HCT116 (cell line): ENCODE results near the gene PRPSAP1. TPM values are rescaled to one million over a fixed set of nuclear protein-coding genes. Genes with fewer than 3 reads are reported as not detected.
A peak's percentile ranks its signal among the peaks of the same experiment; 100 is the strongest.

ENCODE experiments used
- ATAC-seq: fragments of 200-7000 bp; cut with Tn5 transposase; 2 replicates; pipeline ENCODE4 v1.9.1; 2020; ENCODE audit warnings: mild to moderate bottlenecking, moderate library complexity
- BruUV-seq: library from RNA; stranded (reverse); fragments of 400-500 nt; replicated peaks from 2 replicates; lab custom pipeline; 2021; lab: Mats Ljungman, UMichigan
- CTCF ChIA-PET: fragments of 300-600 bp; sonication (Branson Sonifier 250); formaldehyde crosslinking; loops from one replicate; lab custom pipeline; 2021; ENCODE audit warnings: antibody characterized with exemption; lab: Charles Lee
- POLR2A ChIA-PET: fragments of 300-600, 350-600 bp; sonication (Branson Sonifier 250); formaldehyde crosslinking; loops from one replicate; lab custom pipeline; 2021; ENCODE audit warnings: antibody characterized with exemption; lab: Charles Lee
- RAD21 ChIA-PET, 2 experiments: fragments of 300-600 bp; sonication (Branson Sonifier 250); formaldehyde crosslinking; loops; one replicate each; lab custom pipeline; 2023; ENCODE audit warnings: low total read pairs in 2 of 2; ENCODE audit not compliant: uncharacterized antibody in 2 of 2, unreplicated experiment in 2 of 2, low non-redundant PET in 1 of 2; lab: Charles Lee
- DNase-seq: peaks from one replicate; pipeline ENCODE4 v3.0.0-alpha.2; 2010; ENCODE audit warnings: low read depth, low spot score
- H2AFZ ChIP-seq: fragments of 200-600 bp; shearing (Covaris generic), sonication (generic); 2 replicates; pipeline ENCODE4 v1.6.1; 2017; ENCODE audit warnings: low read depth, mixed run types, mixed read lengths, antibody characterized with exemption, low read length; ENCODE audit not compliant: poor library complexity, severe bottlenecking
- H3K27ac ChIP-seq: 2 replicates; pipeline ENCODE4 v1.5.1; 2012; ENCODE audit warnings: low read depth, low read length
- H3K27me3 ChIP-seq: fragments of 200-600 bp; sonication (generic); 2 replicates; pipeline ENCODE4 v1.6.1; 2016; ENCODE audit warnings: mixed run types, low read length, mixed read lengths; ENCODE audit not compliant: insufficient read depth
- H3K36me3 ChIP-seq, 2 experiments: fragments of 200-500 bp in 1 of 2; fragments of 200-600 bp in 1 of 2; sonication (Bioruptor generic) in 1 of 2; sonication (generic) in 1 of 2; 2 replicates each; pipeline versions ENCODE4 v1.5.1 to v1.6.1; 2014 to 2016; ENCODE audit warnings: low read length in 2 of 2, inconsistent platforms in 1 of 2, mixed read lengths in 1 of 2, mixed run types in 1 of 2; ENCODE audit not compliant: insufficient read depth in 2 of 2, control insufficient read depth in 1 of 2
- H3K4me1 ChIP-seq, 2 experiments: fragments of 200-600 bp in 1 of 2; sonication (generic) in 1 of 2; 2 replicates each; pipeline versions ENCODE4 v1.5.1 to v1.6.1; 2012 to 2017; ENCODE audit warnings: low read length in 2 of 2, inconsistent platforms in 1 of 2, mild to moderate bottlenecking in 1 of 2, mixed read lengths in 1 of 2, mixed run types in 1 of 2, moderate library complexity in 1 of 2; ENCODE audit not compliant: insufficient read depth in 2 of 2, control insufficient read depth in 1 of 2
- H3K4me2 ChIP-seq: fragments of 200-600 bp; sonication (generic); 2 replicates; pipeline ENCODE4 v1.6.1; 2017; ENCODE audit warnings: mixed run types, low read length, mixed read lengths
- H3K4me3 ChIP-seq, 2 experiments: fragments of 200-600 bp in 1 of 2; sonication (generic) in 1 of 2; replicated peaks in 1 of 2; 2 replicates each; pipeline ENCODE4 v1.5.1; 2011 to 2016; ENCODE audit warnings: low read length in 2 of 2, control low read depth in 1 of 2, low read depth in 1 of 2, mild to moderate bottlenecking in 1 of 2, mixed read lengths in 1 of 2, mixed run types in 1 of 2
- H3K79me2 ChIP-seq: fragments of 200-600 bp; sonication (generic); 2 replicates; pipeline ENCODE4 v1.6.1; 2017; ENCODE audit warnings: mild to moderate bottlenecking, mixed run types, low read length, moderate library complexity, mixed read lengths; ENCODE audit not compliant: insufficient read depth
- H3K9ac ChIP-seq: fragments of 200-600 bp; sonication (generic); 2 replicates; pipeline ENCODE4 v1.6.1; 2016; ENCODE audit warnings: low read length, mixed read lengths
- H3K9me2 ChIP-seq: fragments of 200-600 bp; sonication (generic), shearing (Covaris generic); 2 replicates; pipeline ENCODE4 v1.6.1; 2017; ENCODE audit warnings: mixed run types, mild to moderate bottlenecking, moderate library complexity; ENCODE audit not compliant: insufficient read depth
- H3K9me3 ChIP-seq, 2 experiments: fragments of 200-500 bp in 1 of 2; fragments of 200-600 bp in 1 of 2; sonication (Bioruptor generic) in 1 of 2; sonication (generic) in 1 of 2; 2 replicates each; pipeline ENCODE4 v1.6.1; 2014 to 2017; ENCODE audit warnings: low read length in 2 of 2, mixed read lengths in 2 of 2, inconsistent platforms in 1 of 2, low read depth in 1 of 2, mild to moderate bottlenecking in 1 of 2, mixed run types in 1 of 2, moderate library complexity in 1 of 2; ENCODE audit not compliant: control insufficient read depth in 1 of 2, insufficient read depth in 1 of 2
- H4K20me1 ChIP-seq: fragments of 200-600 bp; sonication (generic), shearing (Covaris generic); 2 replicates; pipeline ENCODE4 v1.6.1; 2017; ENCODE audit warnings: mixed run types, mild to moderate bottlenecking, moderate library complexity; ENCODE audit not compliant: insufficient read depth
- ELF1 ChIP-seq: IDR thresholded peaks from 2 replicates; pipeline ENCODE4 v1.6.1; 2012; ENCODE audit warnings: low read depth, borderline replicate concordance
- EZH2 ChIP-seq: fragments of 200-600 bp; sonication (generic); IDR thresholded peaks from 2 replicates; pipeline ENCODE4 v1.6.1; 2017; ENCODE audit warnings: antibody characterized with exemption, mixed run types
- JUND ChIP-seq: IDR thresholded peaks from 2 replicates; pipeline ENCODE4 v1.6.1; 2012
- MAX ChIP-seq: IDR thresholded peaks from 2 replicates; pipeline ENCODE4 v1.6.1; 2012
- POLR2AphosphoS5 ChIP-seq: IDR thresholded peaks from 2 replicates; pipeline ENCODE4 v1.6.1; 2011; ENCODE audit warnings: mild to moderate bottlenecking, low read depth, low read length, moderate library complexity
- REST ChIP-seq: IDR thresholded peaks from 2 replicates; pipeline ENCODE4 v1.6.1; 2012; ENCODE audit warnings: low read depth
- TCF7L2 ChIP-seq: IDR thresholded peaks from 2 replicates; pipeline ENCODE4 v1.7.0; 2011; ENCODE audit warnings: borderline replicate concordance, inconsistent platforms; ENCODE audit not compliant: insufficient read depth, insufficient read length; ENCODE audit errors: extremely low read depth
- YY1 ChIP-seq: IDR thresholded peaks from 2 replicates; pipeline ENCODE4 v1.6.1; 2011; ENCODE audit warnings: low read length, low read depth, moderate library complexity, mild to moderate bottlenecking; ENCODE audit not compliant: insufficient replicate concordance; ENCODE audit errors: extremely low read depth
- ZBTB33 ChIP-seq: IDR thresholded peaks from 2 replicates; pipeline ENCODE4 v1.6.1; 2011; ENCODE audit warnings: mild to moderate bottlenecking, low read length, moderate library complexity; ENCODE audit not compliant: insufficient replicate concordance; ENCODE audit errors: extremely low read depth
- ZFX ChIP-seq: fragments of 450-650 bp; IDR thresholded peaks from 2 replicates; pipeline ENCODE4 v1.6.1; 2017
- intact Hi-C: fragments of 100-400 bp; cut with micrococcal nuclease; formaldehyde crosslinking; loops from 2 replicates; pipeline ENCODE4 v1.10.0; 2022
- total RNA-seq: library from RNA; stranded (reverse); gene quantifications from one replicate; pipeline ENCODE4 v1.2.1, GENCODE V29; 2021; ENCODE audit not compliant: unreplicated experiment
- TF ChIP-seq, protein P1 (sequence below): IDR thresholded peaks from 2 replicates; pipeline ENCODE4 v1.6.1; 2012

The PRPSAP1 gene
- total RNA-seq, 1 experiment from 2014 or later, result 81.4 TPM

DNA sequence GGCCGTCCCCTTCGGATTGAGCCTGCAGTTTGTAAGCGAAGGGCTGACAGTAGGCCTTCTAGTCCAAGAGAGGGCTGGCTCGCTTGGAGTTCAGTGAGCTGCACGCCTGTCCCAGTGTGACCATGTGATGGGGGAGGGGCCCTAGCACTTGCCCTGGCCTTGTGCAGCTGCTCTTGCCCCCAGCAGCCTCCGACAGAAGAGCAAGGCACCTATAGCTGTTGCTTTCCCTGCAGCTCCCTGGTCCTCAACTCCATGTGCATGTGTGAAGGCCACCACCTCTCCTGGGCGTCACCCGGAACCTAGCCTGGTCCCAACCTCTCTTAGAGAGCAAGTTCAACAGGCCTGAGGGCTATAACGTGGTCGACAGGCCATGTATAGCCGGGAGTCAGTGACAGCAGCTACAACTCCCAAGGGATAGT, 36.3 kb upstream of the PRPSAP1 start:
- no peak for DNase-seq
- ChIA-PET POLR2A (no interaction called here), RAD21 (no interaction called here), CTCF (interaction anchor here (1.2 to 1.4 kb wide), 3 partner anchors 8 to 22 kb away, joined by 3 to 10 read pairs (median 4); no protein-coding TSS in a partner anchor)
- no peak overlapping the region for H3K9ac ChIP-seq
- H3K4me3 ChIP-seq, result no peak overlapping the region
- no peaks in the 10 kb centered on the region for H3K9me2 ChIP-seq
- no peaks in the 10 kb centered on the region for H3K9me3 ChIP-seq
- no peak overlapping the region for H3K27ac ChIP-seq
- H4K20me1 ChIP-seq, result no peaks in the 10 kb centered on the region
- ATAC-seq, result no peak
- intact Hi-C loops, result no loop called here
- H3K4me1 ChIP-seq, result peaks cover 11 to 13% of the 10 kb centered on the region in 2 experiments
- no TSS peak for BruUV-seq
- no peak overlapping the region for H3K4me2 ChIP-seq
- H2AFZ ChIP-seq, result no peak overlapping the region
- H3K79me2 ChIP-seq, result no peaks in the 10 kb centered on the region
- H3K36me3 ChIP-seq, result peaks cover 12 to 23% of the 10 kb centered on the region in 2 experiments; a peak in 3 of 4 replicates
- H3K27me3 ChIP-seq, result peaks cover 6% of the 10 kb centered on the region; the same call in 1 of the 2 replicates
- TF ChIP-seq EZH2 (no peak), YY1 (no peak), ZFX (no peak), ELF1 (no peak), MAX (no peak)
- TF ChIP-seq, protein P1, sequence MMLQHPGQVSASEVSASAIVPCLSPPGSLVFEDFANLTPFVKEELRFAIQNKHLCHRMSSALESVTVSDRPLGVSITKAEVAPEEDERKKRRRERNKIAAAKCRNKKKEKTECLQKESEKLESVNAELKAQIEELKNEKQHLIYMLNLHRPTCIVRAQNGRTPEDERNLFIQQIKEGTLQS, result no peak

GRCh38 chr17:76388966-76389888, 35.5 kb upstream of the PRPSAP1 start:
- Histone ChIP-seq H3K4me1 (peaks cover 16 to 20% of the 10 kb centered on the region in 2 experiments), H3K36me3 (peaks cover 11 to 19% of the 10 kb centered on the region in 2 experiments; a peak in 3 of 4 replicates), H4K20me1 (no peaks in the 10 kb centered on the region), H3K9me3 (no peaks in the 10 kb centered on the region), H3K4me3 (no peak overlapping the region), H2AFZ (no peak overlapping the region), H3K27ac (no peak overlapping the region), H3K79me2 (no peaks in the 10 kb centered on the region), H3K9me2 (no peaks in the 10 kb centered on the region), H3K27me3 (peaks cover 11% of the 10 kb centered on the region; the same call in 1 of the 2 replicates), H3K9ac (no peak overlapping the region), H3K4me2 (no peak overlapping the region)
- ATAC-seq (no peak), DNase-seq (no peak)
- ChIA-PET CTCF (interaction anchor here (1.3 to 1.9 kb wide), 3 partner anchors 8 to 23 kb away, joined by 3 to 10 read pairs (median 10); no protein-coding TSS in a partner anchor), POLR2A (no interaction called here), RAD21 (no interaction called here)
- BruUV-seq, result TSS peak; percentile 35
- intact Hi-C loops, result loop anchor here (5.0 kb wide), 1 partner anchor 37 kb away; the partner anchor contains the start of gene PRPSAP1
- TF ChIP-seq POLR2AphosphoS5 (0 out of 2 replicates have a peak, but pooled peaks have one; percentile 3), TCF7L2 (no peak), ZBTB33 (no peak), JUND (no peak), REST (no peak)
